Upper lobe of right lung (tissue), 1 donor: ENCODE data around the gene OR52I2. TPM values are rescaled to one million over a fixed set of nuclear protein-coding genes. Genes with fewer than 3 reads are reported as not detected.

Source experiments
- ATAC-seq: fragments of 200-7000 bp; cut with Tn5 transposase; one replicate; pipeline ENCODE4 v1.9.1; 2020; ENCODE audit warnings: mild to moderate bottlenecking, moderate library complexity
- DNase-seq: peaks from one replicate; pipeline ENCODE4 v3.0.0-alpha.2; 2020
- H3K27ac ChIP-seq: fragments of 200-600 bp; one replicate; pipeline ENCODE4 v1.8.0; 2022
- H3K27me3 ChIP-seq: fragments of 200-600 bp; one replicate; pipeline ENCODE4 v1.8.0; 2022; ENCODE audit warnings: mild to moderate bottlenecking
- H3K36me3 ChIP-seq: fragments of 200-600 bp; one replicate; pipeline ENCODE4 v1.8.0; 2022
- H3K4me1 ChIP-seq: fragments of 200-600 bp; one replicate; pipeline ENCODE4 v1.8.0; 2022
- H3K4me3 ChIP-seq: fragments of 200-600 bp; one replicate; pipeline ENCODE4 v1.8.0; 2022; ENCODE audit warnings: mild to moderate bottlenecking
- H3K9me3 ChIP-seq: fragments of 200-600 bp; one replicate; pipeline ENCODE4 v1.8.0; 2022
- intact Hi-C: fragments of 100-400 bp; cut with DNase I; formaldehyde crosslinking; loops from one replicate; pipeline ENCODE4 v1.11.0; 2022
- total RNA-seq: library from RNA; stranded (reverse); fragmentation: NEBNext Ultra II Directional; extraction: Animal tissue kit (Norgen Biotek cat#: 25700); gene quantifications from one replicate; pipeline ENCODE4 v1.2.1, GENCODE V29; 2021
- TF ChIP-seq, protein P1 (sequence below): fragments of 200-600 bp; IDR thresholded peaks from one replicate; pipeline ENCODE4 v1.8.0; 2022; ENCODE audit warnings: antibody characterized with exemption
- donor health status: DM: no; HTN: yes; CAD: no; lungs with severe emphysema.

Gene OR52I2
- total RNA-seq, 1 donor from 2014 or later, result not detected

DNA sequence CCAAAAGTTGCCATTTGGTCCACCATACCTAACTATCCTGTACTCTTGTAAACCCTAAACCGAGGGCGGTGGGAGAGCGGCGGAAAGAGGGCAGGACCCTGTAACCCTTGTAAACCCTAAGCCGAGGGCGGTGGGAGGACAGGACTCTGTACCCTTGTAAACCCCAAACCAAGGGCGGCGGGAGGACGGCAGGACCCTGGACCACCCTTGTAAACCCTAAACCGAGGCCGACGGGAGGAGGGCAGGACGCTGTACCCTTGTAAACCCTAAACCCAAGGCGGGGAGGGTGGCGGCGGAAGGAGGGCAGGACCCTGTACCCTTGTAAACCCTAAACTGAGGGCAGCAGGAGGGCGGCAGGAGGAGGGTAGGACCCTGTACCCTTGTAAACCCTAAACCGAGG, 12.5 kb upstream of the OR52I2 start:
- Histone ChIP-seq H3K9me3 (no peaks in the 10 kb centered on the region), H3K36me3 (no peaks in the 10 kb centered on the region), H3K4me1 (no peaks in the 10 kb centered on the region), H3K27ac (no peak overlapping the region), H3K27me3 (no peaks in the 10 kb centered on the region), H3K4me3 (no peak overlapping the region)
- ATAC-seq (no peak), DNase-seq (no peak)
- intact Hi-C loops, result no loop called here
- TF ChIP-seq, protein P1, sequence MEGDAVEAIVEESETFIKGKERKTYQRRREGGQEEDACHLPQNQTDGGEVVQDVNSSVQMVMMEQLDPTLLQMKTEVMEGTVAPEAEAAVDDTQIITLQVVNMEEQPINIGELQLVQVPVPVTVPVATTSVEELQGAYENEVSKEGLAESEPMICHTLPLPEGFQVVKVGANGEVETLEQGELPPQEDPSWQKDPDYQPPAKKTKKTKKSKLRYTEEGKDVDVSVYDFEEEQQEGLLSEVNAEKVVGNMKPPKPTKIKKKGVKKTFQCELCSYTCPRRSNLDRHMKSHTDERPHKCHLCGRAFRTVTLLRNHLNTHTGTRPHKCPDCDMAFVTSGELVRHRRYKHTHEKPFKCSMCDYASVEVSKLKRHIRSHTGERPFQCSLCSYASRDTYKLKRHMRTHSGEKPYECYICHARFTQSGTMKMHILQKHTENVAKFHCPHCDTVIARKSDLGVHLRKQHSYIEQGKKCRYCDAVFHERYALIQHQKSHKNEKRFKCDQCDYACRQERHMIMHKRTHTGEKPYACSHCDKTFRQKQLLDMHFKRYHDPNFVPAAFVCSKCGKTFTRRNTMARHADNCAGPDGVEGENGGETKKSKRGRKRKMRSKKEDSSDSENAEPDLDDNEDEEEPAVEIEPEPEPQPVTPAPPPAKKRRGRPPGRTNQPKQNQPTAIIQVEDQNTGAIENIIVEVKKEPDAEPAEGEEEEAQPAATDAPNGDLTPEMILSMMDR, result no peak

DNA sequence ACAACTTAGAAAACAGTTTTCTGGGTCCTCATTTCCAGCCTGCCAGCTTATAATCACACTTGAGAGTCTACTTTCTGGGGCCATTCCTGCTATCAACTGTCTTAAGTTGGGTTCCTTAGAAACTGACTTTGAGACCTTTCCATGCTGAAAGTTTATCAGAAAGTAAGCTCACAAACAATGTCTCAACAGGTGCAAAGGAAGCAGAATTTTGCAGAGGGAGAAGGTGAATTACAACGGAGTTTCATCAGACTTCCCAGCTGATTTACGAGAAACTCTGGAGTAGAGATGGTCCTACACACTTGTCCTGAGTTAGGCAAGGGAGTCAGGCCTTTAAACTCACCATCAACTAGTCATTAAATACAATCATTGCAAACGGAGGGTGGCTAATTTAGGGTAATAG, 4.7 kb upstream of the OR52I2 start:
- TF ChIP-seq, protein P1, result no peak
- Histone ChIP-seq H3K27ac (no peak overlapping the region), H3K27me3 (peaks cover 5% of the 10 kb centered on the region), H3K36me3 (no peaks in the 10 kb centered on the region), H3K4me3 (no peak overlapping the region), H3K4me1 (no peaks in the 10 kb centered on the region), H3K9me3 (no peaks in the 10 kb centered on the region)
- DNase-seq, result no peak
- no peak for ATAC-seq
- intact Hi-C loops, result no loop called here

DNA sequence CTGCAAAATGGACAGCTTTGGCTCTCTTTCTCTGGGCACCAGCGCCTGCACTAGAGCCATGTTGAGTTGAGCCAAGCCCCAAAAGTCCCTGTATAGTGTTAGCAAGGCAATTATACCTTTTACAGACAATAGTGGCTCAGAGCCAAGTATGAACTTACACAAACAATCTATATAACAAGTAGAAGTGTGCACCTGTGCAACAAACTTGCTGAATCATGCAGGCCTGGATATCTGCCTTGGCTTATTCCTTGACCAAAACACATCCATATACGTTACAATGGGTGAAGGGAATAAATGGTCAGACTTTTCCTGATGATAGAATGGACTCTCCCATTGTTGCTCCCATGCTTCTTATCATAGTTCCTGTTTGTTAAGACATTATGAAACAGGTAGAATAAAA, 3.8 kb upstream of the OR52I2 start:
- TF ChIP-seq, protein P1, result no peak
- intact Hi-C loops, result no loop called here
- Histone ChIP-seq H3K27me3 (peaks cover 5% of the 10 kb centered on the region), H3K36me3 (no peaks in the 10 kb centered on the region), H3K9me3 (no peaks in the 10 kb centered on the region), H3K4me1 (no peaks in the 10 kb centered on the region), H3K4me3 (no peak overlapping the region), H3K27ac (no peak overlapping the region)
- no peak for ATAC-seq
- DNase-seq, result no peak

DNA sequence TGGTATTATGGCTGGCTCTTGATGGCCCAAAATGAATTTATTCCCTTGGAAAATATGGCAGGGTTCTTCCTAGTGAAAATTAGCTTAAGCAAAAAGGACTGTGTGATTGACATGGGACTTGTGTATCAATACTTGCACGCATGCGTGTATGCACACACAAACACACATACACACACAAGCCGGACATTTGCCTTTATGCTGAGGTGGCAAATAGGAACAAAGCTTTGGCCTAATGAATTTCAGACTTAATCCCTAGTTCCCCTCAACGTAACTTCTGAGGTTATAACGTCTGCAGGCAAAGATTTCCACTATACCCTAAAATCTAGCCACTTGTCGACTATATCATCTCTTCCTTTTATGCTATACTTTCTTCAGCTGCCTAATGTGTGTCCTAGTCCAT, 2.9 kb upstream of the OR52I2 start:
- no peak overlapping the region for H3K27ac ChIP-seq
- TF ChIP-seq, protein P1, result no peak
- H3K36me3 ChIP-seq, result no peaks in the 10 kb centered on the region
- ATAC-seq (no peak), DNase-seq (no peak)
- H3K4me3 ChIP-seq, result no peak overlapping the region
- intact Hi-C loops, result no loop called here
- H3K27me3 ChIP-seq, result peaks cover 5% of the 10 kb centered on the region
- H3K4me1 ChIP-seq, result no peaks in the 10 kb centered on the region
- H3K9me3 ChIP-seq, result no peaks in the 10 kb centered on the region

DNA sequence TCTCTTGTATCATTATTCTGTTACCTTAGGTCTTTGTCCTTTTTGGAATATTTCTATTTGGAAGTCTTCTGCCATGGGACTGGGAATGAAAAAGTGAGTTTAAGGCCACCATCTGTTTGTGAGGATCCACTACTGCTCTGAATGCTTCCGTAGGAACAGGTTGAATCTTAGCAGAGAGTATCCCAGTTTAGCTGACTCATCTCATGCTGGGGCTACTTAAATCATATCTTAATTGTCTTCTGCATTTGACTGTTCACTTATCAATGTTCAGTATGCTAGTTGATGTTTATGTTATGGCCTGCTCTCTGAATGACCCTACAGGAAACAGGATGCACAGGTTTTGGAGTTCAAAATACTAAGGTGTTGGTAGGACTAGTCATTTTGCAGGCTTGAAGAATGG, 1.4 kb upstream of the OR52I2 start:
- H3K4me1 ChIP-seq, result no peaks in the 10 kb centered on the region
- H3K9me3 ChIP-seq, result no peaks in the 10 kb centered on the region
- H3K36me3 ChIP-seq, result no peaks in the 10 kb centered on the region
- H3K4me3 ChIP-seq, result no peak overlapping the region
- H3K27me3 ChIP-seq, result peaks cover 5% of the 10 kb centered on the region
- DNase-seq, result no peak
- no peak for ATAC-seq
- intact Hi-C loops, result no loop called here
- TF ChIP-seq, protein P1, result no peak
- no peak overlapping the region for H3K27ac ChIP-seq

DNA sequence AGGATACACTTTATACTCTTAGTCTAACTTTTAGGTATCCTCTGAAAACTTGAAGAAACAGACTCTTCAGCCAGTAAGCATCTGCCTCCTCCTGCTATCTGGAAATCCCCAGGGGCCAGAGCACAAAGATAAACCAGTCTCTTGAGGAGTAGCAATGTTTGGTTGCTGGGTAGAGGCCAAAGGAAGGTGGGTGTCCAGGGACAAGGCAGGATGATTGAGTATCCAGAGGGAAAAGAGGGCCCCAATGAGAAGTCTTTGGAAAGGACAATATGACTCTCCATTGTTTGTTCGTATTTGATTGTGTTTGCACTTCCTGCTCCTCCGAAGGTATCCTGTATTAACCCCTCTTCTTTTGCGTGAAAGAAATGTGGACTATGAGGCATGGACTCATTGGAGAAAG, 7.5 kb downstream of the OR52I2 start:
- H3K9me3 ChIP-seq, result no peaks in the 10 kb centered on the region
- DNase-seq, result no peak
- TF ChIP-seq, protein P1, result no peak
- no peak overlapping the region for H3K27ac ChIP-seq
- no peaks in the 10 kb centered on the region for H3K27me3 ChIP-seq
- ATAC-seq, result no peak
- H3K4me3 ChIP-seq, result no peak overlapping the region
- intact Hi-C loops, result no loop called here
- H3K36me3 ChIP-seq, result no peaks in the 10 kb centered on the region
- no peaks in the 10 kb centered on the region for H3K4me1 ChIP-seq
